ENCODE data around the gene S100A3. TPM values are rescaled to one million over a fixed set of nuclear protein-coding genes. Genes with fewer than 3 reads are reported as not detected.

Gene S100A3
- total and polyA plus RNA-seq, 2 of the 8 experiments (the other 6 are each of a cell fraction or from before 2014, with no cell fraction given) = 0.26 to 0.47 TPM

DNA sequence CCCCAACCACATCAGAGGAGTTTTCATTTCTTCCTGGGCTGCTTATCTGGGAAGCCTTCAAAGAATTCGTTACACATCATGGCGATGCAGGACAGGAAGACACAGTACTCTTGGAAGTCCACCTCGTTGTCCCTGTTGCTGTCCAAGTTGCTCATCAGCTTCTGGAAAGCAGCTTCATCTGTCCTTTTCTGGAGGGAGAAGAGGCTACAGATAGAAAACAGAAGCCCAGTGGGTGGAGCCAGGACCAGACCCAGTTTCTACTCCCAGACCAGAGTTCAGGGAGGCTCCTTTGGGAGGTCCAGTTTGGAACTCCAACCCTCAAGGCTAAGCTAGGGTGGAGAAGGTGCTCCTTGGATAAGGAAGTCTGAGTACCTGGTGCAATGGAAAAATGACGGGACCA, 5.3 kb downstream of the S100A3 start:
- no peaks in the 10 kb centered on the region for H3K79me2 ChIP-seq (ENCODE audit: control insufficient read depth in 1 of 2, insufficient read depth in 2 of 2, low read length in 2 of 2)
- TF ChIP-seq POU5F1 (IDR thresholded peaks at IDR 0.05; ENCODE audit: low read depth, low read length) (no peak), KDM1A (IDR thresholded peaks at IDR 0.05; ENCODE audit: borderline replicate concordance, low read length) (no peak), HDAC2 (IDR thresholded peaks at IDR 0.05; ENCODE audit: borderline replicate concordance in 1 of 2, low read depth in 2 of 2, low read length in 2 of 2) (no peak), RBBP5 (IDR thresholded peaks at IDR 0.05; ENCODE audit: borderline replicate concordance, low read depth, low read length) (no peak), EGR1 (IDR thresholded peaks at IDR 0.05; ENCODE audit: borderline replicate concordance, low read depth, low read length) (no peak), RXRA (IDR thresholded peaks at IDR 0.05; ENCODE audit: insufficient read depth, low read depth, low read length) (no peak), JUN (IDR thresholded peaks at IDR 0.05; ENCODE audit: low read depth, low read length) (no peak), CREB1 (IDR thresholded peaks at IDR 0.05) (no peak), CBX5 (IDR thresholded peaks at IDR 0.05; ENCODE audit: low read depth, low read length) (no peak), ASH2L (IDR thresholded peaks at IDR 0.05; ENCODE audit: low read length) (no peak), TAF1 (IDR thresholded peaks at IDR 0.05; ENCODE audit: low read depth, low read length) (no peak), SIRT6 (IDR thresholded peaks at IDR 0.05; ENCODE audit: low read length) (no peak), CEBPB (IDR thresholded peaks at IDR 0.05; ENCODE audit: low read depth, low read length) (no peak), SAP30 (IDR thresholded peaks at IDR 0.05; ENCODE audit: insufficient read depth, insufficient replicate concordance, low read length) (no peak)
- TF ChIP-seq, protein P1, sequence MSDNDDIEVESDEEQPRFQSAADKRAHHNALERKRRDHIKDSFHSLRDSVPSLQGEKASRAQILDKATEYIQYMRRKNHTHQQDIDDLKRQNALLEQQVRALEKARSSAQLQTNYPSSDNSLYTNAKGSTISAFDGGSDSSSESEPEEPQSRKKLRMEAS (IDR thresholded peaks at IDR 0.05) = no peak

More for the DNA sequence above, 5.3 kb downstream of the S100A3 start:
- Histone ChIP-seq H3K79me1 (ENCODE audit: low read depth, low read length) (no peaks in the 10 kb centered on the region), H3K23me2 (ENCODE audit: low read depth, low read length) (peaks cover 6% of the 10 kb centered on the region), H3K23ac (ENCODE audit: insufficient read length) (no peak overlapping the region), H4K5ac (ENCODE audit: insufficient read length, low read depth, low read length) (no peak overlapping the region), H3K4ac (replicated peaks; ENCODE audit: insufficient read length, low read depth, low read length) (no peak overlapping the region), H3K18ac (ENCODE audit: extremely low read depth, low read length) (no peak overlapping the region), H2BK5ac (ENCODE audit: low read depth, low read length) (no peak overlapping the region), H4K8ac (ENCODE audit: extremely low read depth, insufficient read depth, low read length) (no peak overlapping the region), H3K27me3 (replicated peaks in 1 of 4; ENCODE audit: control insufficient read depth in 3 of 4, extremely low read depth in 1 of 4, insufficient read depth in 3 of 4, low read length in 3 of 4) (no peaks in the 10 kb centered on the region; a peak in 2 of 7 replicates), H3K4me2 (ENCODE audit: insufficient read depth in 1 of 2, low read depth in 2 of 2, low read length in 2 of 2) (peak overlapping the region in 1 of 2 experiments; percentile 46; a peak in 2 of 4 replicates), H3K36me3 (ENCODE audit: control insufficient read depth in 2 of 4, insufficient read depth in 4 of 4, low read length in 3 of 4) (no peaks in the 10 kb centered on the region), H3K9ac (replicated peaks in 1 of 4; ENCODE audit: extremely low read depth in 1 of 4, low read depth in 3 of 4, low read length in 3 of 4) (no peak overlapping the region), H2AK5ac (ENCODE audit: low read depth, low read length) (no peak overlapping the region), H2BK20ac (ENCODE audit: low read length) (no peak overlapping the region), H4K91ac (replicated peaks; ENCODE audit: insufficient read length, low read length) (no peak overlapping the region), H3K56ac (replicated peaks; ENCODE audit: insufficient read length, low read depth, low read length) (no peak overlapping the region), H3K9me3 (ENCODE audit: insufficient read depth in 2 of 2, low read depth in 1 of 2, low read length in 1 of 2) (no peaks in the 10 kb centered on the region), H2AFZ (ENCODE audit: low read length) (no peak overlapping the region), H2BK120ac (replicated peaks; ENCODE audit: low read depth, low read length) (no peak overlapping the region), H3K14ac (ENCODE audit: insufficient read length) (no peak overlapping the region), H3K4me1 (replicated peaks in 1 of 4; ENCODE audit: control insufficient read depth in 3 of 4, insufficient read depth in 4 of 4, low read length in 3 of 4) (peaks cover 4 to 29% (median 20%) of the 10 kb centered on the region in 4 experiments), H3K27ac (ENCODE audit: low read depth, low read length) (no peak overlapping the region), H2BK15ac (ENCODE audit: low read length) (no peak overlapping the region), H4K20me1 (replicated peaks in 1 of 2; ENCODE audit: control insufficient read depth in 1 of 2, insufficient read depth in 2 of 2, low read length in 2 of 2) (no peaks in the 10 kb centered on the region), H2BK12ac (ENCODE audit: low read depth, low read length) (no peak overlapping the region), H3K4me3 (ENCODE audit: extremely low read depth in 1 of 4, insufficient read depth in 2 of 4, low read depth in 3 of 4, low read length in 4 of 4) (no peak overlapping the region)
- 93% methylated on average over 4 of the region's 4 CpGs; no CpG with 5 or more reads in 1 of the 2 experiments for WGBS, 2 experiments (ENCODE audit: extremely low coverage in 1 of 2, insufficient coverage in 1 of 2, insufficient read length in 1 of 2, insufficient replicate concordance in 2 of 2, low coverage in 1 of 2, low lambda C conversion rate in 2 of 2, missing lambda C conversion rate in 1 of 2)
- POLR2A ChIA-PET (ENCODE audit: partially characterized antibody) = interaction anchor here (2.1 to 2.4 kb wide), 2 partner anchors 22 to 24 kb away, joined by 7 to 9 read pairs; partner anchors contain the start of gene S100A2
- CTCF ChIA-PET (ENCODE audit: partially characterized antibody) = interaction anchor here (0.7 to 12.9 kb wide), 10 partner anchors 8 to 855 kb away, joined by 3 to 165 read pairs (median 6); partner anchors contain the start of genes S100A1, S100A13, S100A5 and S100A6
- FAIRE-seq (no peak), DNase-seq (ENCODE audit: low read depth in 1 of 2, low spot score in 2 of 2) (no peak)

Measured in H1 (cell line).